ENCODE data around the gene CISTR. TPM values are rescaled to one million over a fixed set of nuclear protein-coding genes. Genes with fewer than 3 reads are reported as not detected.
"Not testable (repeated sequence)": the region's sequence is repeated elsewhere in the genome, so short reads cannot be mapped to it uniquely, and the experiment has no call there.

Gene CISTR
- not detected in 2 replicates for total RNA-seq (2014; rRNA removed; shearing (Covaris generic))

DNA sequence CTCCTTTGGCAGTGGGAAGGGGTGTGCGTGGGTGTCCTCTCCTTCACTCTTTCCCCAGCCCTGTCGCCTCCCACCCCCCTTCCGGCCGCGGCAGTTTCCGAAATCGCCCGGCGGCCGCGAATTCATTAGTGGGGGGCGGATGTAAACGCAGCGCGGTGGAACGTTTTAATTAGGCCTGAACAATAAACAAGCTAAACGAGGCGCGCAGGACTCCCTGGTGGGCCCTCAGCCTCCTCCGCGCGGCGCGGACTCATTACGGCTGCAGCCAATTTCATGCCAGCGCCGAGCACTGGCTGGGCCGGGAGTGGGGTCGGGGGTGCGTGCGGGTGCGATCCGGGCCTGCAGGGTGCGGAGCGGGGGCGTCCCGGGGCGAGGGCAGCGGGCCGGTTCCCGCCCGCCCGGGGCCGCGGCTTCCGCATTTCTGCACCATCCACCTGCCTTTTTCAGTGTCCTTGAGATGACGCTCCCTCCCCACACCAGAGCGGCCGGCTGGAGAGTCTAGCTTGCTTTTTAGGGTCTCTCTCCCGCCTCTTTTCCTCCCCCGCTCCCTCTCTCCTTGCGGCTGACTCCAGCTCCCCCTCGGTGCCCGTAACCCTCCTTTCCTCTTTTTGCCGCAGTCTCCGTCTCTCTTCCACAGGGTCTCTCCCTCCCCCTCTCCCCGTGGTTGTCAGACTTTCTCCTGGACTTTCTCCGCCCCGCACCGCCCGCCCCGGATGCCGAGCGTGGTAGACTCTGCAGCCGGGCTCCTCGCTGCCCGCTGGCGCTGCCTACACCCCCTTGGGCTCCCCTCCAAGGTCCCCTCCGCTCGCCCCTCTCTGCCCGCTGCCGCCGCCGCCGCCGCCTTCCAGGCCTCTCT is at the start of gene CISTR:
Gene CISTR (minus strand): TSS at position 644 of the 856 bp plus-strand sequence.
- Histone ChIP-seq H3K4me3 (ENCODE audit: insufficient read depth, low read depth, low read length) (peak within 1 kb of the TSS; percentile 35), H3K36me3 (replicated peaks; ENCODE audit: control insufficient read depth, insufficient read depth, low read length) (no peaks in the 10 kb centered on the region), H3K27me3 (ENCODE audit: control insufficient read depth, insufficient read depth, low read length) (peaks cover 84% of the 10 kb centered on the region)
- peak; percentile 80 for DNase-seq

DNA sequence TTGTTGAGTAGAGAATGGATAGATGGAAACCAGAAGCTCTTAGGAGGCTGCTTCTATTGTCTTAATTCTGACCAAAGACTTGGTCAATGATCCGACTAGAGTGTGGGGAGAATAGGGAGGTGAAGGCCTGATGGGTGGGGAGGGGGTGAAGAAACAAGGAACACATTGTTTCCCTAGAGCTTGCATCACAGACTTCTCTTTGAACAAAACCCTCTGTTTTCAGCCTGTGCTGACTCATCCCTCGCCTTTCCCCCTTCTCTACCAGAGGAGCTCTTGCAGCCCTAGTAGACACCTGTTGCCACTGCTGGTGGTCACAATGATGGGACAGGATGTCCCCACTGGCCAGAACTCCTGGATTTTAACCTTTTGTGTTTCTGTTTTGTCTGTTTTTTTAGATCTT is 46.8 kb upstream of the CISTR start:
- DNase-seq = no peak
- no peak overlapping the region for H3K4me3 ChIP-seq (ENCODE audit: insufficient read depth, low read depth, low read length)
- H3K36me3 ChIP-seq (replicated peaks; ENCODE audit: control insufficient read depth, insufficient read depth, low read length) = no peaks in the 10 kb centered on the region
- no peaks in the 10 kb centered on the region; the same call in 1 of the 2 replicates for H3K27me3 ChIP-seq (ENCODE audit: control insufficient read depth, insufficient read depth, low read length)

DNA sequence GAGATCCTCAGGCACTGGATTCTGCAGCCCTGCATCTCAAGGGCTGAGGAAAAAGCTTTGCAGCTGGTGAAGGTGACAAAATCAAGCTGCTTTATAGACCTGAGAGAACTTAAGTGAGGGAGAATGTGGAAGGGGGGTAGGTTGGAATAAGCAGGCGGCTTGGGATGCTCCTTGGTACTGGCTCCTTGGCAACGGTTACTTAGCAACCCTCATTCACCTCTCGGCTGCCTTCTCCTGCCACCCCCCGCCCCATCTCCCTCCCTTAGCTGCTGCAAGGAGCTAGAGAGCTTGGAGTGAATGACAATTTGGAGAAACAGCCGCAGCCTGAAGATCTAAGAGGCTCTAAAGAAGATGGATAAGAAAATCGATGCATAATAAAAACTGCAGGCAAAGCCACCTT is 44.1 kb upstream of the CISTR start:
- no peaks in the 10 kb centered on the region; the same call in 1 of the 2 replicates for H3K27me3 ChIP-seq (ENCODE audit: control insufficient read depth, insufficient read depth, low read length)
- DNase-seq = no peak
- H3K36me3 ChIP-seq (replicated peaks; ENCODE audit: control insufficient read depth, insufficient read depth, low read length) = no peaks in the 10 kb centered on the region
- H3K4me3 ChIP-seq (ENCODE audit: insufficient read depth, low read depth, low read length) = no peak overlapping the region

DNA sequence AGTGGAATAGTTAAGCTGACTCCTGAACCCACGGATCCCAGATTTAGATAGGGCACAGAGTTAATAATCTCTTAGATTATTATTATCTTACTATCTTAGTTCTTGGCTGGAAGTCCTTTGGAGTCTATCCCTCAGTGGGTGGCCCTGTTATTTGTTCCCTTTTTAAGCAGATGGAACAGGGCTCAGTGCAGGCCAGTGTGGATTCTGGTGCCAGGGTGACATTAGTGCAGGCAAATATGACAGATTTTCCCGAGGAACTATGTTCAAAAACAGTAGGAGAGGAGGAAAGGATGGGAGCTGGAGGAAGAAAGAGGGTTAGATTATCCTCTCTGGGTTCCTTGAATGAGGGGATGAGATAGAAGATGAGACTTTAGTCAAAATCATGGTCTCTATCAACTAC is 41.4 kb upstream of the CISTR start:
- no peaks in the 10 kb centered on the region; the same call in 1 of the 2 replicates for H3K27me3 ChIP-seq (ENCODE audit: control insufficient read depth, insufficient read depth, low read length)
- no peak for DNase-seq
- no peaks in the 10 kb centered on the region for H3K36me3 ChIP-seq (replicated peaks; ENCODE audit: control insufficient read depth, insufficient read depth, low read length)
- no peak overlapping the region for H3K4me3 ChIP-seq (ENCODE audit: insufficient read depth, low read depth, low read length)

DNA sequence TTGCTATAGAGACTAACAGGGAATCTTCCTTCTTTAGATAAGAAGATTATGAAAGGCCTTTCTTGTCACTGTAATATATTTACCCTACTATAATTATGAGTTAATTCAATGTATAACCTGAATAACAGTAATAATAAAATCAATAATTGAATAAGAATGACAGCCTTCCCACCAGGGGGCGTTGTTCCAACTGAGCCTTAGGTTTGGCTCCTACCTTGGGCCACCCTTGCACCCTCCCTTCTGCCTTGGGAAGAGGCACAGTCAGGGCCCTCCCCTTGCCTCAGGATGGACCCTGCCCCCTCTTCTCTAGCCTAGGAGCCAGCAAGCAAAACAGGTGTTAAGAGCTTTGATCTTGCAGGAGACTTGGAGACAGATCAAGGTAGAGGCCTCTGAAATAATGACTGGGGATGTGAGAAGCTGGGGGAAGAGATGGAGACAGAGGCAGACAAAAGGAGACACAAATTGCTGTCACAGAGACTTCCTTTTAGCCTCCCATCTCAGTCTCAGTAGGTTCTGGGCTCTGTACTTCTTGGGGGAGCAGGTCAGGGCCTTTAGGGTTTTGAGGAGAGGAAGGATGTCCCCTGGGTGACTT is 40.1 kb upstream of the CISTR start:
- DNase-seq = peak; percentile 61
- H3K27me3 ChIP-seq (ENCODE audit: control insufficient read depth, insufficient read depth, low read length) = no peaks in the 10 kb centered on the region; the same call in 1 of the 2 replicates
- no peaks in the 10 kb centered on the region for H3K36me3 ChIP-seq (replicated peaks; ENCODE audit: control insufficient read depth, insufficient read depth, low read length)
- no peak overlapping the region for H3K4me3 ChIP-seq (ENCODE audit: insufficient read depth, low read depth, low read length)

DNA sequence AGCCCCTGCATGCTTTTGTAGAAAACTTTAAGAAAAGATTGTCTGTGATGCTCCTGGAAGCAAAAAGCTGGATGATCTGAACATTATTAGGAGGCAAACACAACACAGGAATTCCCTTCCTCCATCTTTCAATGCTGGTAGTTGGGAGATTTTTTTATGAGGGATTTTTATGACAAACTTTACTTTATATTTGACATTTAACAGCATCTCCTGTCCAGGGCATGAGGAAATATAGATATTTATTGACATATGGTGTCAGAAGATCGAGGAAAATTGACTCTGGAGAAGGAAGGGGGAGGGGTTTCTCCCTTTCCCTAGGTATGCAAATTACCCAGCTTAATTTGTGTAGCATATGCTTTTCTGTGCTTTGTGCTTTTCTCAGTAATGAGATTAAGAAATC is 37.8 kb upstream of the CISTR start:
- no peak overlapping the region for H3K4me3 ChIP-seq (ENCODE audit: insufficient read depth, low read depth, low read length)
- no peaks in the 10 kb centered on the region for H3K36me3 ChIP-seq (replicated peaks; ENCODE audit: control insufficient read depth, insufficient read depth, low read length)
- no peaks in the 10 kb centered on the region; the same call in 1 of the 2 replicates for H3K27me3 ChIP-seq (ENCODE audit: control insufficient read depth, insufficient read depth, low read length)
- no peak for DNase-seq

DNA sequence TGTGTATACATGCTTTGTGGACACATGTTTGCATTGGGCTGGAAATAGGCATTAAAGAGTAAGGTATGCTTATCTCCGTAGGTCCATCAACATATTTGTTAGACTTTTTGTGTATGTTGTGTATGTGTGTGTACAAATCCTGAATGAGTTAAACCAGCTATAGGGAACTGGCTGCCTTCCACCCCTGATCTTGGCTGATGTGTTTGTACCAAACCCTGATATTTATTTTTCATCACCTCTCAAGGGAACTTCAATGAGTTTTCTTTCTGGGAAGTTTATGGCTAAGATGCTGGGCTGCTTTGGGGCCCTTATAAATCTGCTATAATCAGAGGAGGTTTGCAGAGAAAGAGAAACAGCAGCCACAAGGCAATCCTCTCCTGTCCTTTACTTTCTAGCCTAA is 37.1 kb upstream of the CISTR start:
- H3K27me3 ChIP-seq (ENCODE audit: control insufficient read depth, insufficient read depth, low read length) = no peaks in the 10 kb centered on the region; the same call in 1 of the 2 replicates
- no peak for DNase-seq
- no peaks in the 10 kb centered on the region for H3K36me3 ChIP-seq (replicated peaks; ENCODE audit: control insufficient read depth, insufficient read depth, low read length)
- H3K4me3 ChIP-seq (ENCODE audit: insufficient read depth, low read depth, low read length) = no peak overlapping the region

DNA sequence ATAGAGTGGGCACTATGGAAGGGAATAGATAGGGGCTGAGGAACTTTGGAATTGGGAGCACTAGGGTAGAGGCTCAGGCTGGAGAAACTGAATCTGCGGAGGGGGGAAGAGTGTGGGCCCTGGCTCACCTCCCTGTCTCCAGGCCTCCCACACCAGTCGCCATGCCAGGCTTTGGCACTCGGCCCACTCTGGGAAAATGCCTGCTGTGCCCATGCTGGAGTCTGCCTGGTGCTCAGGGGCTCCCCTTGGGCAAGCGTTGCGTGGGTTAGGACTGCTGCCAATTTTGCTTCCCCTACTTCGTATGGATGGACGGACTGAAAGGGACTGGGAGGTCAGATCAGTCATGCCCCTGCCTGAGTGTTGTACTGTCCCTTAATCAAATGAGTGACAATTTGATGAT is 34.6 kb upstream of the CISTR start:
- no peaks in the 10 kb centered on the region for H3K27me3 ChIP-seq (ENCODE audit: control insufficient read depth, insufficient read depth, low read length)

DNA sequence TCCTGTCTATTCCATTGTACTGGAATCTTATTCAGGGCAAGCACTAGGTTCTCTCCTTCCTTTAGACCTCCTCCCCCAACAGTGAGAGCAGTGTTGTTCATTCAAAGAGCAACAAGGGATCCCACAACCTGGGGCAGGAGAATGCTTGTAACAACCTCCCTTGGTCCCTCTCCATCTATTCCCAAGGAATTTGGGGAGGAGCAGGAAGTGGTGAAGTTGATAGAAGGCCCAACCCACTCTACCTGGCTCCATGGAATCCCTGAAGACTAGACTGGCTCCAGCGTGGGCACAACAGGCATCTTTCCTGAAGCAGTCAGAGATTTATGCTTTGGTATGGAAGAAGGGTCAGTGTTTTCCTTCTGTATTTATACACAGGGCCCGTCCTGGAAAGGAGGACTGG is 33.4 kb upstream of the CISTR start:
- Histone ChIP-seq H3K36me3 (replicated peaks; ENCODE audit: control insufficient read depth, insufficient read depth, low read length) (no peaks in the 10 kb centered on the region), H3K4me3 (ENCODE audit: insufficient read depth, low read depth, low read length) (no peak overlapping the region), H3K27me3 (ENCODE audit: control insufficient read depth, insufficient read depth, low read length) (no peaks in the 10 kb centered on the region)
- no peak for DNase-seq

More for the DNA sequence above, 34.6 kb upstream of the CISTR start:
- DNase-seq = no peak
- Histone ChIP-seq H3K36me3 (replicated peaks; ENCODE audit: control insufficient read depth, insufficient read depth, low read length) (no peaks in the 10 kb centered on the region), H3K4me3 (ENCODE audit: insufficient read depth, low read depth, low read length) (no peak overlapping the region)

DNA sequence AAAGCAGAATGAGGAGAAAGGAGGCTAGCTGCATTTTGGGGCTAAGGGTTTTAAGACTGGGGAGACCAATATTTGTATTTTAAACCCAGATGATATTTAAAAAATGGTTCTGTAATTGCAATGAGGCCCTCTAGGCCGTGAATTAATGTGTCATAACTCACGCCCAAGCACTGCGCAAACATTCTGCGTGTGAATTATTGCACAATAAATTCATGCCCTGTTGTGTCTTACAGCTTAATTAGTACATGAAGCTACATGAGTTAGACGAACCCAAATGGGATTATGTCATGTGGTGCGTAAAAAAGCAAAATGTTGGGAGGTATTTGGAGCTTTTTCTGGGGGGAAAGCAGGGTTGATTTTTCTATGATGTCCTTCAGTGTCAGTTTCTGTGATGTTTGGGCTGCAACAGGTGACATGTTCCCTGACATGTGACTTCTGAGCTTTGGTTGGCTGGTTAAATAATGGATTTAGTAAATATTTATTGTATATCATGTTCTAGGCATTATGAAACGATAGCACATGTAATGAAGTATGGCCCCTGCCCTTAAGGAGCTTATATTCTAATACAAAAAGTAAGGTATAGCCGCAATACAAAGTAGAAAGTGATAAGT is 30.4 kb upstream of the CISTR start:
- Histone ChIP-seq H3K27me3 (ENCODE audit: control insufficient read depth, insufficient read depth, low read length) (no peaks in the 10 kb centered on the region), H3K36me3 (replicated peaks; ENCODE audit: control insufficient read depth, insufficient read depth, low read length) (no peaks in the 10 kb centered on the region), H3K4me3 (ENCODE audit: insufficient read depth, low read depth, low read length) (no peak overlapping the region)
- no peak for DNase-seq

DNA sequence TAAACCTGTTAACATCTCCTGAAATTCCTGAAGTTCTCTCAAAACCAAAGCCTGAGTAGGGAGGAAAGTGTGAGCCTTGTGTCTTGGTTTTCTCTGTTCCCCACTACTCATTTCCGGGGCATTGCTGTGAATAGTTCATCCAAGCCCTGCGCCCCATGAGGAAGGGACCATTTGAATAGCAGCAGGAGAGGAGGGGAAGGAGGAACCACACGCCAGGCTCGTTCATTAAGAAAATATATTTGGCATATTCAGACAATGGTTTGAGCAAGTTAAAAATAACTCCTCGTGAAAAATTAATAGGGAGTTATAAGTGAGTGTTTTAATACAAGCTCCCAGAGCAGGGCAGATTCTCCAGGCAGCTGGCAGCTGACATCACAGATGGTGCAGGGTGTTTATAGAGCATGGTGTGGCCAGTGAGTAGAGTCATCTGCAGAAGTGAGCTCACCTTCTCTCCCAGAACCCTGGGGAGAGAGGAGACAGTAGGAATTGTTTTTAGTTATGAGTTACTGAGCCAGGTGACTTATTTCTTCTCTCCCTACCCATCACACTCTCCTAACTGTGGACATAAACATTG is 29.5 kb upstream of the CISTR start:
- DNase-seq = peak; percentile 34
- no peaks in the 10 kb centered on the region for H3K36me3 ChIP-seq (replicated peaks; ENCODE audit: control insufficient read depth, insufficient read depth, low read length)
- no peaks in the 10 kb centered on the region for H3K27me3 ChIP-seq (ENCODE audit: control insufficient read depth, insufficient read depth, low read length)
- no peak overlapping the region for H3K4me3 ChIP-seq (ENCODE audit: insufficient read depth, low read depth, low read length)

DNA sequence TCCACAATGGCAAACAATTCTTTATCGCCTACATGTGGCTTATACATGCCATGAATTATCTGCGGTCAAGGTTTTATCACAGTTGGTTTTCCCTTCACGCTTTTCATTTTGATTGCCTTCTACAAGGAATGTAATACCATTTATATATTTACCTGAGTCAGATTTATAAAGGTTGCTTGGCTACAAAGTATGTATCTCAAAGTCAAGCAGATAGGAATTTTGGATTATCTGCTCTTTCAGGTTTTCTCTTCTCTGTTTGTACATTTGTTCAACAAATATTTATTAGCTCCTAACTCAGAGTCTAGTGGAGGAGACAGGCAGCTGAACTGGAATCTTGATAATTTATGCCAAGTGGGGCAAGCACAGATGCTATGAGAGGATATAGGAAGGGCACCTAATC is 28.5 kb upstream of the CISTR start:
- DNase-seq = no peak
- Histone ChIP-seq H3K27me3 (ENCODE audit: control insufficient read depth, insufficient read depth, low read length) (no peaks in the 10 kb centered on the region), H3K4me3 (ENCODE audit: insufficient read depth, low read depth, low read length) (no peak overlapping the region), H3K36me3 (replicated peaks; ENCODE audit: control insufficient read depth, insufficient read depth, low read length) (no peaks in the 10 kb centered on the region)

DNA sequence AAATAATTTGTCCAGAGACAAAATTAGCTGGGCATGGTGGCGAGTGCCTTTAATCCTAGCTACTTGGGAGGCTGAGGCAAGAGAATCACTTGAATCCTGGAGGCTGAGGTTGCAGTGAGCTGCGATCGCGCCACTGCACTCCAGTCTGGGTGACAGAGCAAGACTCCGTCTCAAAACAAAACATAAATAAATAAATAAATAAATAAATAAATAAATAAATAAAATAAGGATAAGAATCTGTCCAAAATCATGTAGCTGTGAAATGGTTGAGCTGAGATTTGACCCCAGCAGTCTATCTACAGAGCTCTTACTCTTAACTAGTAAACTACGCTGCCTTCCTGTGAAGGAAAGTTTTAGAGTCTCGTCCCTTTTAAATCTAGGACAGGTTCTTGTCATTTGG is 27.9 kb upstream of the CISTR start:
- H3K36me3 ChIP-seq (replicated peaks; ENCODE audit: control insufficient read depth, insufficient read depth, low read length); H3K4me3 ChIP-seq (ENCODE audit: insufficient read depth, low read depth, low read length); DNase-seq; H3K27me3 ChIP-seq (ENCODE audit: control insufficient read depth, insufficient read depth, low read length): not testable (repeated sequence)

DNA sequence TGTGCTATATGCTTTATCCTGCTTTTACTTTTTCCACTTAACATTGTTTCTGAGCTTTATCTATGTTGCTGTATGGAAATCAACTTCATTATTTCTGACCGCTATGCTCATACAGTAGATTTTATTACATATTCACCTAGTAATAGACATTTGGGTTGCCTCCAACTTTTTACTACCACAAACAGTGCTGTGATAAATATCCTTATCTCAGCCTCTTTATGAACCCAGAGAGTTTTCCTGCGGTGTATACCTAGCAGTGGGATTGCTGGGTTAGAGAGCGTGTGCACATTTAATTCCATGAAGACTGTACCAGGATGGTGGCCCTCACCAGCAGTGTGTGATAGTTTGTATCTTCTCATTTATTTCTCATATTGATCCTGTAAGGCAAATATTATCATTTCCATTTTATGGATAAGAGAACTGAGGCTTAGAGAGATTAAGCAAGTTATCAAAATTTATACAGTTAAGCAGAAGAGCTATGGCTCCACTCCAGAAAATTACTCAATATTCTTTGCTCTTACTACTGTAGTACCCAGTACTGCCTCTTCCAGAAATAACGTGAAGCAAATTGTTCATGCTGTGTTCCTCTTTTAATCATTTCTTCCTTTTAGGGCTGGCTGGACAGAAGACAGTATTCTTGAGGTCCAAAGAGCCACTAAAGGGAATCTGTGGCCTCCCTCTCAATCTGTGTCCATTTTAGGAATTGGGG is 26.3 kb upstream of the CISTR start:
- H3K4me3 ChIP-seq (ENCODE audit: insufficient read depth, low read depth, low read length) = no peak overlapping the region
- no peaks in the 10 kb centered on the region for H3K27me3 ChIP-seq (ENCODE audit: control insufficient read depth, insufficient read depth, low read length)
- no peaks in the 10 kb centered on the region for H3K36me3 ChIP-seq (replicated peaks; ENCODE audit: control insufficient read depth, insufficient read depth, low read length)
- no peak for DNase-seq
